H9 (cell line): ENCODE data around the gene FADS2. TPM values are rescaled to one million over a fixed set of nuclear protein-coding genes. Genes with fewer than 3 reads are reported as not detected.

Source experiments
- DNase-seq: peaks from one replicate; pipeline ENCODE4 v3.0.0-alpha.2; 2017
- H2AFZ ChIP-seq: one replicate; pipeline ENCODE4 v1.6.1; 2013; ENCODE audit warnings: mild to moderate bottlenecking, low read length, control low read depth, moderate library complexity
- H2AK5ac ChIP-seq: 2 replicates; pipeline ENCODE4 v1.6.1; 2013; ENCODE audit warnings: low read length, control low read depth, mixed read lengths; ENCODE audit not compliant: insufficient read length
- H2BK120ac ChIP-seq: one replicate; pipeline ENCODE4 v1.6.1; 2013; ENCODE audit warnings: low read depth, mild to moderate bottlenecking, low read length, control low read depth, inconsistent platforms; ENCODE audit not compliant: poor library complexity, severe bottlenecking
- H2BK12ac ChIP-seq: 2 replicates; pipeline ENCODE4 v1.6.1; 2013; ENCODE audit warnings: low read length, control low read depth, mixed read lengths, low read depth; ENCODE audit not compliant: insufficient read length
- H2BK15ac ChIP-seq: 2 replicates; pipeline ENCODE4 v1.6.1; 2013; ENCODE audit warnings: low read depth, low read length, control low read depth
- H2BK20ac ChIP-seq: one replicate; pipeline ENCODE4 v1.6.1; 2013; ENCODE audit warnings: low read depth, mild to moderate bottlenecking, low read length, control low read depth, inconsistent platforms; ENCODE audit not compliant: poor library complexity, severe bottlenecking
- H2BK5ac ChIP-seq: 2 replicates; pipeline ENCODE4 v1.6.1; 2013; ENCODE audit warnings: low read length, control low read depth, mixed read lengths; ENCODE audit not compliant: insufficient read length
- H3K14ac ChIP-seq: 2 replicates; pipeline ENCODE4 v1.6.1; 2013; ENCODE audit warnings: low read length, control low read depth; ENCODE audit not compliant: insufficient read depth
- H3K18ac ChIP-seq: 2 replicates; pipeline ENCODE4 v1.6.1; 2013; ENCODE audit warnings: low read depth, mild to moderate bottlenecking, mixed read lengths, low read length, control low read depth; ENCODE audit not compliant: insufficient read length
- H3K23ac ChIP-seq: 2 replicates; pipeline ENCODE4 v1.6.1; 2013; ENCODE audit warnings: low read length, control low read depth, mixed read lengths, low read depth; ENCODE audit not compliant: insufficient read length
- H3K23me2 ChIP-seq: 2 replicates; pipeline ENCODE4 v1.6.1; 2013; ENCODE audit warnings: low read depth, mild to moderate bottlenecking, mixed read lengths, low read length, control low read depth; ENCODE audit not compliant: insufficient read length, poor library complexity, severe bottlenecking
- H3K27ac ChIP-seq: 2 replicates; pipeline ENCODE4 v1.5.1; 2013; ENCODE audit warnings: low read length, control low read depth, mixed read lengths, low read depth; ENCODE audit not compliant: insufficient read length
- H3K27me3 ChIP-seq: 2 replicates; pipeline ENCODE4 v1.6.1; 2013; ENCODE audit warnings: low read length, control low read depth, inconsistent platforms; ENCODE audit not compliant: insufficient read depth
- H3K4ac ChIP-seq: 2 replicates; pipeline ENCODE4 v1.6.1; 2013; ENCODE audit warnings: low read depth, mild to moderate bottlenecking, control low read depth, inconsistent platforms, low read length, moderate library complexity
- H3K4me1 ChIP-seq: 2 replicates; pipeline ENCODE4 v1.6.1; 2013; ENCODE audit warnings: low read length, control low read depth, inconsistent platforms; ENCODE audit not compliant: insufficient read depth
- H3K4me2 ChIP-seq: 2 replicates; pipeline ENCODE4 v1.6.1; 2013; ENCODE audit warnings: low read length, control low read depth, mixed read lengths; ENCODE audit not compliant: insufficient read length, insufficient read depth
- H3K56ac ChIP-seq: 2 replicates; pipeline ENCODE4 v1.6.1; 2013; ENCODE audit warnings: low read depth, mild to moderate bottlenecking, mixed read lengths, low read length, control low read depth; ENCODE audit not compliant: insufficient read length
- H3K79me1 ChIP-seq: 2 replicates; pipeline ENCODE4 v1.6.1; 2013; ENCODE audit warnings: low read depth, mild to moderate bottlenecking, moderate library complexity, low read length, control low read depth, inconsistent platforms; ENCODE audit not compliant: insufficient read depth, poor library complexity, severe bottlenecking
- H3K79me2 ChIP-seq: 2 replicates; pipeline ENCODE4 v1.6.1; 2013; ENCODE audit warnings: low read length, control low read depth, inconsistent platforms; ENCODE audit not compliant: insufficient read depth
- H3K9ac ChIP-seq: 2 replicates; pipeline ENCODE4 v1.6.1; 2013; ENCODE audit warnings: low read length, control low read depth, mixed read lengths; ENCODE audit not compliant: insufficient read length; ENCODE audit errors: extremely low read depth
- H3K9me3 ChIP-seq: one replicate; pipeline ENCODE4 v1.6.1; 2013; ENCODE audit warnings: low read depth, low read length, inconsistent platforms; ENCODE audit not compliant: control insufficient read depth
- H3T11ph ChIP-seq: one replicate; pipeline ENCODE4 v1.6.1; 2013; ENCODE audit warnings: mild to moderate bottlenecking, low read length, control low read depth, inconsistent platforms
- H4K20me1 ChIP-seq: one replicate; pipeline ENCODE4 v1.6.1; 2013; ENCODE audit not compliant: control insufficient read depth, insufficient read length, insufficient read depth
- H4K5ac ChIP-seq: 2 replicates; pipeline ENCODE4 v1.6.1; 2013; ENCODE audit warnings: low read depth, mild to moderate bottlenecking, mixed read lengths, low read length, control low read depth; ENCODE audit not compliant: insufficient read length
- H4K8ac ChIP-seq: replicated peaks from 2 replicates; pipeline ENCODE4 v1.6.1; 2013; ENCODE audit warnings: low read length, control low read depth, mixed read lengths, low read depth; ENCODE audit not compliant: insufficient read length
- H4K91ac ChIP-seq: 2 replicates; pipeline ENCODE4 v1.6.1; 2013; ENCODE audit warnings: low read depth, mild to moderate bottlenecking, moderate library complexity, mixed read lengths, low read length, control low read depth; ENCODE audit not compliant: insufficient read length
- H3K27ac Mint-ChIP-seq, 3 experiments: 2 replicates in 2 of 3; 3 replicates in 1 of 3; pipeline ENCODE4 v1.8.0; 2020 to 2021; ENCODE audit warnings: mixed read lengths in 3 of 3, mild to moderate bottlenecking in 1 of 3, moderate library complexity in 1 of 3
- H3K27me3 Mint-ChIP-seq: 2 replicates; pipeline ENCODE4 v1.8.0; 2021; ENCODE audit warnings: low read depth, mild to moderate bottlenecking, moderate library complexity, mixed read lengths
- H3K36me3 Mint-ChIP-seq, 3 experiments: 2 replicates in 2 of 3; 3 replicates in 1 of 3; pipeline ENCODE4 v1.8.0; 2020 to 2021; ENCODE audit warnings: low read depth in 3 of 3, mixed read lengths in 3 of 3; ENCODE audit not compliant: insufficient read depth in 1 of 3
- H3K4me1 Mint-ChIP-seq, 2 experiments: 2 replicates each; pipeline ENCODE4 v1.8.0; 2020; ENCODE audit warnings: mixed read lengths in 2 of 2
- H3K4me3 Mint-ChIP-seq, 2 experiments: 2 replicates in 1 of 2; 3 replicates in 1 of 2; pipeline ENCODE4 v1.8.0; 2020 to 2021; ENCODE audit warnings: mild to moderate bottlenecking in 2 of 2, mixed read lengths in 2 of 2, moderate library complexity in 1 of 2
- H3K9me3 Mint-ChIP-seq, 2 experiments: 2 replicates in 1 of 2; 3 replicates in 1 of 2; pipeline ENCODE4 v1.8.0; 2020; ENCODE audit warnings: mild to moderate bottlenecking in 2 of 2, mixed read lengths in 2 of 2, moderate library complexity in 1 of 2
- WGBS: extraction: QIAGEN DNeasy Blood & Tissue Kit; methylation state at CpG from one replicate; pipeline ENCODE4 v1.1.7; 2013; ENCODE audit warnings: missing lambda C conversion rate, low lambda C conversion rate, mixed read lengths; ENCODE audit not compliant: insufficient read length; ENCODE audit errors: extremely low coverage; 5-methylcytosine and 5-hydroxymethylcytosine counted together
- total RNA-seq: library from RNA; stranded (reverse); gene quantifications from 2 replicates; pipeline ENCODE4 v1.2.1, GENCODE V29; 2021
- TF ChIP-seq, protein P1 (sequence below): fragments of 200-600 bp; sonication (generic); conservative IDR thresholded peaks from 3 replicates; pipeline ENCODE4 v1.8.0; 2021; ENCODE audit warnings: antibody characterized with exemption, mild to moderate bottlenecking

Gene FADS2
- total RNA-seq, 1 experiment from 2014 or later: 322 TPM

DNA sequence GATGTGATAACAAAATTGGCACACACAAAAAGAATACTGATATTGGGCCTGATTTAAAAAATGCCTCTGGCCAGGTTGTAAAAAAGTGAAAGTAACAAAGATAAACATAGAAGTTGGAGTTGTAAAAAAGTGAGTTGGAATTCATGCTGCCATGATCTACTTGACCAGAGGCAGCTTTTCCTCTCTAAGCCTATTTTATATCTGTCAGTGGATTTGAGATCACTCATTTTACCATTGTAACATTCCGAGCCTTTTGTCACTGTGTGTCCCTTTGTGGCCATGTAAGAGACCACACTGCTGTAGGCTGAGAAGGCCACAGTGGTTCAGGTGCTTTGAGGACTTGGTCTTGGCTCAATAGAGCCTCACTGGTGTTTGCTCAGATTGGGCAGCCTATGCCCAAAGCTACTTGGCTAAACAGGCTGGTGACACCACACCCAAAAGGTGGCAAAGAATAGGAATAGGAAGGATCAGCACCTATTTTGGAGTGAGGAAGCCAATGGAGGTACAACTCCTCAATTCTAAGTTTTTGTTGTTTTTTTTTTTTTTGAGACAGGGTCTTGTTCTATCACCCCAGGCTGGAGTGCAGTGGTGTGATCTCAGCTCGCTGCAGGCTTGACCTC, 28.3 kb upstream of the FADS2 start:
- WGBS: no CpG with 5 or more reads among the region's 2 CpGs
- H3K4me3 Mint-ChIP-seq: no peak overlapping the region
- no peak overlapping the region for H3K56ac ChIP-seq
- no peak overlapping the region for H2BK5ac ChIP-seq
- no peak overlapping the region for H4K8ac ChIP-seq
- H2AFZ ChIP-seq: no peak overlapping the region
- no peaks in the 10 kb centered on the region for H3K9me3 ChIP-seq
- H2BK12ac ChIP-seq: no peak overlapping the region
- H3K23ac ChIP-seq: no peak overlapping the region
- H4K91ac ChIP-seq: no peak overlapping the region
- no peak overlapping the region for H3K18ac ChIP-seq
- no peak overlapping the region for H4K5ac ChIP-seq
- peaks cover 12 to 13% of the 10 kb centered on the region in 2 experiments; a peak in 3 of 4 replicates for H3K4me1 Mint-ChIP-seq
- H3K4me2 ChIP-seq: no peak overlapping the region
- H2BK120ac ChIP-seq: no peak overlapping the region
- H4K20me1 ChIP-seq: no peaks in the 10 kb centered on the region
- H3K27me3 ChIP-seq: no peaks in the 10 kb centered on the region
- H2BK15ac ChIP-seq: no peak overlapping the region
- H3K4ac ChIP-seq: no peak overlapping the region
- TF ChIP-seq, protein P1, sequence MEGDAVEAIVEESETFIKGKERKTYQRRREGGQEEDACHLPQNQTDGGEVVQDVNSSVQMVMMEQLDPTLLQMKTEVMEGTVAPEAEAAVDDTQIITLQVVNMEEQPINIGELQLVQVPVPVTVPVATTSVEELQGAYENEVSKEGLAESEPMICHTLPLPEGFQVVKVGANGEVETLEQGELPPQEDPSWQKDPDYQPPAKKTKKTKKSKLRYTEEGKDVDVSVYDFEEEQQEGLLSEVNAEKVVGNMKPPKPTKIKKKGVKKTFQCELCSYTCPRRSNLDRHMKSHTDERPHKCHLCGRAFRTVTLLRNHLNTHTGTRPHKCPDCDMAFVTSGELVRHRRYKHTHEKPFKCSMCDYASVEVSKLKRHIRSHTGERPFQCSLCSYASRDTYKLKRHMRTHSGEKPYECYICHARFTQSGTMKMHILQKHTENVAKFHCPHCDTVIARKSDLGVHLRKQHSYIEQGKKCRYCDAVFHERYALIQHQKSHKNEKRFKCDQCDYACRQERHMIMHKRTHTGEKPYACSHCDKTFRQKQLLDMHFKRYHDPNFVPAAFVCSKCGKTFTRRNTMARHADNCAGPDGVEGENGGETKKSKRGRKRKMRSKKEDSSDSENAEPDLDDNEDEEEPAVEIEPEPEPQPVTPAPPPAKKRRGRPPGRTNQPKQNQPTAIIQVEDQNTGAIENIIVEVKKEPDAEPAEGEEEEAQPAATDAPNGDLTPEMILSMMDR: no peak
- peaks cover 2% of the 10 kb centered on the region for H3K79me1 ChIP-seq
- no peak overlapping the region for H3T11ph ChIP-seq
- no peak for DNase-seq
- H3K36me3 Mint-ChIP-seq: peaks cover 43 to 83% (median 74%) of the 10 kb centered on the region in 3 experiments; a peak in 6 of 7 replicates
- H3K27ac ChIP-seq: no peak overlapping the region
- peaks cover under 1% of the 10 kb centered on the region; the same call in 1 of the 2 replicates for H3K79me2 ChIP-seq
- H3K23me2 ChIP-seq: no peaks in the 10 kb centered on the region
- H3K9me3 Mint-ChIP-seq: no peaks in the 10 kb centered on the region
- no peak overlapping the region for H2AK5ac ChIP-seq
- no peak overlapping the region for H3K14ac ChIP-seq
- no peaks in the 10 kb centered on the region for H3K27me3 Mint-ChIP-seq
- no peaks in the 10 kb centered on the region for H3K4me1 ChIP-seq
- H3K9ac ChIP-seq: no peak overlapping the region
- peak overlapping the region in 2 of 3 experiments; percentile 44 to 56; a peak in 2 of 7 replicates for H3K27ac Mint-ChIP-seq
- no peak overlapping the region for H2BK20ac ChIP-seq
